H9 (cell line): ENCODE measurements around the gene SLC2A9. TPM values are rescaled to one million over a fixed set of nuclear protein-coding genes. Genes with fewer than 3 reads are reported as not detected.

Experiments used
- DNase-seq: peaks from one replicate; pipeline ENCODE4 v3.0.0-alpha.2; 2017
- H2AFZ ChIP-seq: one replicate; pipeline ENCODE4 v1.6.1; 2013; ENCODE audit warnings: mild to moderate bottlenecking, low read length, control low read depth, moderate library complexity
- H2AK5ac ChIP-seq: 2 replicates; pipeline ENCODE4 v1.6.1; 2013; ENCODE audit warnings: low read length, control low read depth, mixed read lengths; ENCODE audit not compliant: insufficient read length
- H2BK120ac ChIP-seq: one replicate; pipeline ENCODE4 v1.6.1; 2013; ENCODE audit warnings: low read depth, mild to moderate bottlenecking, low read length, control low read depth, inconsistent platforms; ENCODE audit not compliant: poor library complexity, severe bottlenecking
- H2BK12ac ChIP-seq: 2 replicates; pipeline ENCODE4 v1.6.1; 2013; ENCODE audit warnings: low read length, control low read depth, mixed read lengths, low read depth; ENCODE audit not compliant: insufficient read length
- H2BK15ac ChIP-seq: 2 replicates; pipeline ENCODE4 v1.6.1; 2013; ENCODE audit warnings: low read depth, low read length, control low read depth
- H2BK20ac ChIP-seq: one replicate; pipeline ENCODE4 v1.6.1; 2013; ENCODE audit warnings: low read depth, mild to moderate bottlenecking, low read length, control low read depth, inconsistent platforms; ENCODE audit not compliant: poor library complexity, severe bottlenecking
- H2BK5ac ChIP-seq: 2 replicates; pipeline ENCODE4 v1.6.1; 2013; ENCODE audit warnings: low read length, control low read depth, mixed read lengths; ENCODE audit not compliant: insufficient read length
- H3K14ac ChIP-seq: 2 replicates; pipeline ENCODE4 v1.6.1; 2013; ENCODE audit warnings: low read length, control low read depth; ENCODE audit not compliant: insufficient read depth
- H3K18ac ChIP-seq: 2 replicates; pipeline ENCODE4 v1.6.1; 2013; ENCODE audit warnings: low read depth, mild to moderate bottlenecking, mixed read lengths, low read length, control low read depth; ENCODE audit not compliant: insufficient read length
- H3K23ac ChIP-seq: 2 replicates; pipeline ENCODE4 v1.6.1; 2013; ENCODE audit warnings: low read length, control low read depth, mixed read lengths, low read depth; ENCODE audit not compliant: insufficient read length
- H3K23me2 ChIP-seq: 2 replicates; pipeline ENCODE4 v1.6.1; 2013; ENCODE audit warnings: low read depth, mild to moderate bottlenecking, mixed read lengths, low read length, control low read depth; ENCODE audit not compliant: insufficient read length, poor library complexity, severe bottlenecking
- H3K27ac ChIP-seq: 2 replicates; pipeline ENCODE4 v1.5.1; 2013; ENCODE audit warnings: low read length, control low read depth, mixed read lengths, low read depth; ENCODE audit not compliant: insufficient read length
- H3K27me3 ChIP-seq: 2 replicates; pipeline ENCODE4 v1.6.1; 2013; ENCODE audit warnings: low read length, control low read depth, inconsistent platforms; ENCODE audit not compliant: insufficient read depth
- H3K4ac ChIP-seq: 2 replicates; pipeline ENCODE4 v1.6.1; 2013; ENCODE audit warnings: low read depth, mild to moderate bottlenecking, control low read depth, inconsistent platforms, low read length, moderate library complexity
- H3K4me1 ChIP-seq: 2 replicates; pipeline ENCODE4 v1.6.1; 2013; ENCODE audit warnings: low read length, control low read depth, inconsistent platforms; ENCODE audit not compliant: insufficient read depth
- H3K4me2 ChIP-seq: 2 replicates; pipeline ENCODE4 v1.6.1; 2013; ENCODE audit warnings: low read length, control low read depth, mixed read lengths; ENCODE audit not compliant: insufficient read length, insufficient read depth
- H3K56ac ChIP-seq: 2 replicates; pipeline ENCODE4 v1.6.1; 2013; ENCODE audit warnings: low read depth, mild to moderate bottlenecking, mixed read lengths, low read length, control low read depth; ENCODE audit not compliant: insufficient read length
- H3K79me1 ChIP-seq: 2 replicates; pipeline ENCODE4 v1.6.1; 2013; ENCODE audit warnings: low read depth, mild to moderate bottlenecking, moderate library complexity, low read length, control low read depth, inconsistent platforms; ENCODE audit not compliant: insufficient read depth, poor library complexity, severe bottlenecking
- H3K79me2 ChIP-seq: 2 replicates; pipeline ENCODE4 v1.6.1; 2013; ENCODE audit warnings: low read length, control low read depth, inconsistent platforms; ENCODE audit not compliant: insufficient read depth
- H3K9ac ChIP-seq: 2 replicates; pipeline ENCODE4 v1.6.1; 2013; ENCODE audit warnings: low read length, control low read depth, mixed read lengths; ENCODE audit not compliant: insufficient read length; ENCODE audit errors: extremely low read depth
- H3K9me3 ChIP-seq: one replicate; pipeline ENCODE4 v1.6.1; 2013; ENCODE audit warnings: low read depth, low read length, inconsistent platforms; ENCODE audit not compliant: control insufficient read depth
- H3T11ph ChIP-seq: one replicate; pipeline ENCODE4 v1.6.1; 2013; ENCODE audit warnings: mild to moderate bottlenecking, low read length, control low read depth, inconsistent platforms
- H4K20me1 ChIP-seq: one replicate; pipeline ENCODE4 v1.6.1; 2013; ENCODE audit not compliant: control insufficient read depth, insufficient read length, insufficient read depth
- H4K5ac ChIP-seq: 2 replicates; pipeline ENCODE4 v1.6.1; 2013; ENCODE audit warnings: low read depth, mild to moderate bottlenecking, mixed read lengths, low read length, control low read depth; ENCODE audit not compliant: insufficient read length
- H4K8ac ChIP-seq: replicated peaks from 2 replicates; pipeline ENCODE4 v1.6.1; 2013; ENCODE audit warnings: low read length, control low read depth, mixed read lengths, low read depth; ENCODE audit not compliant: insufficient read length
- H4K91ac ChIP-seq: 2 replicates; pipeline ENCODE4 v1.6.1; 2013; ENCODE audit warnings: low read depth, mild to moderate bottlenecking, moderate library complexity, mixed read lengths, low read length, control low read depth; ENCODE audit not compliant: insufficient read length
- H3K27ac Mint-ChIP-seq, 3 experiments: 2 replicates in 2 of 3; 3 replicates in 1 of 3; pipeline ENCODE4 v1.8.0; 2020 to 2021; ENCODE audit warnings: mixed read lengths in 3 of 3, mild to moderate bottlenecking in 1 of 3, moderate library complexity in 1 of 3
- H3K27me3 Mint-ChIP-seq: 2 replicates; pipeline ENCODE4 v1.8.0; 2021; ENCODE audit warnings: low read depth, mild to moderate bottlenecking, moderate library complexity, mixed read lengths
- H3K36me3 Mint-ChIP-seq, 3 experiments: 2 replicates in 2 of 3; 3 replicates in 1 of 3; pipeline ENCODE4 v1.8.0; 2020 to 2021; ENCODE audit warnings: low read depth in 3 of 3, mixed read lengths in 3 of 3; ENCODE audit not compliant: insufficient read depth in 1 of 3
- H3K4me1 Mint-ChIP-seq, 2 experiments: 2 replicates each; pipeline ENCODE4 v1.8.0; 2020; ENCODE audit warnings: mixed read lengths in 2 of 2
- H3K4me3 Mint-ChIP-seq, 2 experiments: 2 replicates in 1 of 2; 3 replicates in 1 of 2; pipeline ENCODE4 v1.8.0; 2020 to 2021; ENCODE audit warnings: mild to moderate bottlenecking in 2 of 2, mixed read lengths in 2 of 2, moderate library complexity in 1 of 2
- H3K9me3 Mint-ChIP-seq, 2 experiments: 2 replicates in 1 of 2; 3 replicates in 1 of 2; pipeline ENCODE4 v1.8.0; 2020; ENCODE audit warnings: mild to moderate bottlenecking in 2 of 2, mixed read lengths in 2 of 2, moderate library complexity in 1 of 2
- WGBS: extraction: QIAGEN DNeasy Blood & Tissue Kit; methylation state at CpG from one replicate; pipeline ENCODE4 v1.1.7; 2013; ENCODE audit warnings: missing lambda C conversion rate, low lambda C conversion rate, mixed read lengths; ENCODE audit not compliant: insufficient read length; ENCODE audit errors: extremely low coverage; 5-methylcytosine and 5-hydroxymethylcytosine counted together
- total RNA-seq: library from RNA; stranded (reverse); gene quantifications from 2 replicates; pipeline ENCODE4 v1.2.1, GENCODE V29; 2021
- TF ChIP-seq, protein P1 (sequence below): fragments of 200-600 bp; sonication (generic); conservative IDR thresholded peaks from 3 replicates; pipeline ENCODE4 v1.8.0; 2021; ENCODE audit warnings: antibody characterized with exemption, mild to moderate bottlenecking

Gene SLC2A9
- total RNA-seq, 1 experiment from 2014 or later, result 0.79 TPM

DNA sequence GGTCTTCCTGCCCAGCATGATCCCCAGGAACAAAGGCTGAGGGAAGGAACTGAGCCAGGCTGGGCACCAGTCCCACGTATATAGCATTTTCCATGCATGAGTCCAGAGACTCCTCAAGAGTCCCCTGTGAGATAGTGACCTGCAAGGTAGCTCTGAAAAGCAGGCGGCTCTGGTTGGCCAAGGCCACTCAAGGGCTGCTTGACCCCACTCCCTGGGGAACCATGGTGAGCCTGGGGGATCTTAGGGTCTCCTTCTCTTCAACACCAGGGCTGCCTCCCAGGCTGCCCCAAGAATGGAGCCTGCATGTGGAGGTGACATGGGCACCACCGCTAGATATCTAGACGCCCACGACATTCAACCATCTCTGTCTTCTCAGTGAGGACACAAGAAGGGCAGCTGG, 79.2 kb downstream of the SLC2A9 start:
- DNase-seq, result no peak
- H2BK20ac ChIP-seq, result no peak overlapping the region
- no peak overlapping the region for H2BK15ac ChIP-seq
- no peak overlapping the region for H4K91ac ChIP-seq
- Mint-ChIP-seq H3K4me3 (no peak overlapping the region), H3K4me1 (peaks cover 20 to 22% of the 10 kb centered on the region in 2 experiments), H3K36me3 (no peaks in the 10 kb centered on the region), H3K27me3 (peaks cover 12% of the 10 kb centered on the region), H3K27ac (no peak overlapping the region), H3K9me3 (no peaks in the 10 kb centered on the region)
- TF ChIP-seq, protein P1, sequence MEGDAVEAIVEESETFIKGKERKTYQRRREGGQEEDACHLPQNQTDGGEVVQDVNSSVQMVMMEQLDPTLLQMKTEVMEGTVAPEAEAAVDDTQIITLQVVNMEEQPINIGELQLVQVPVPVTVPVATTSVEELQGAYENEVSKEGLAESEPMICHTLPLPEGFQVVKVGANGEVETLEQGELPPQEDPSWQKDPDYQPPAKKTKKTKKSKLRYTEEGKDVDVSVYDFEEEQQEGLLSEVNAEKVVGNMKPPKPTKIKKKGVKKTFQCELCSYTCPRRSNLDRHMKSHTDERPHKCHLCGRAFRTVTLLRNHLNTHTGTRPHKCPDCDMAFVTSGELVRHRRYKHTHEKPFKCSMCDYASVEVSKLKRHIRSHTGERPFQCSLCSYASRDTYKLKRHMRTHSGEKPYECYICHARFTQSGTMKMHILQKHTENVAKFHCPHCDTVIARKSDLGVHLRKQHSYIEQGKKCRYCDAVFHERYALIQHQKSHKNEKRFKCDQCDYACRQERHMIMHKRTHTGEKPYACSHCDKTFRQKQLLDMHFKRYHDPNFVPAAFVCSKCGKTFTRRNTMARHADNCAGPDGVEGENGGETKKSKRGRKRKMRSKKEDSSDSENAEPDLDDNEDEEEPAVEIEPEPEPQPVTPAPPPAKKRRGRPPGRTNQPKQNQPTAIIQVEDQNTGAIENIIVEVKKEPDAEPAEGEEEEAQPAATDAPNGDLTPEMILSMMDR, result no peak
- no peaks in the 10 kb centered on the region for H3K9me3 ChIP-seq
- no peak overlapping the region for H2AK5ac ChIP-seq
- no peak overlapping the region for H3T11ph ChIP-seq
- no peak overlapping the region for H3K18ac ChIP-seq
- H3K23me2 ChIP-seq, result no peaks in the 10 kb centered on the region
- H3K4me2 ChIP-seq, result no peak overlapping the region
- no CpG with 5 or more reads among the region's 5 CpGs for WGBS
- H3K14ac ChIP-seq, result no peak overlapping the region
- H4K8ac ChIP-seq, result no peak overlapping the region
- H3K79me1 ChIP-seq, result no peaks in the 10 kb centered on the region
- no peaks in the 10 kb centered on the region for H3K79me2 ChIP-seq
- H3K4ac ChIP-seq, result no peak overlapping the region
- H4K20me1 ChIP-seq, result no peaks in the 10 kb centered on the region
- no peak overlapping the region for H3K9ac ChIP-seq
- H3K27me3 ChIP-seq, result no peaks in the 10 kb centered on the region
- H2BK5ac ChIP-seq, result no peak overlapping the region
- no peak overlapping the region for H3K23ac ChIP-seq
- no peak overlapping the region for H4K5ac ChIP-seq
- no peak overlapping the region for H2AFZ ChIP-seq
- H3K27ac ChIP-seq, result no peak overlapping the region
- H2BK12ac ChIP-seq, result no peak overlapping the region
- H3K4me1 ChIP-seq, result peaks cover 6% of the 10 kb centered on the region
- H2BK120ac ChIP-seq, result no peak overlapping the region
- no peak overlapping the region for H3K56ac ChIP-seq
